ENCODE data around the gene MAPKAPK3. TPM values are rescaled to one million over a fixed set of nuclear protein-coding genes. Genes with fewer than 3 reads are reported as not detected.

Gene MAPKAPK3
- total RNA-seq, 1 experiment from 2014 or later, result 53.9 TPM

GRCh38 chr3:50622881-50623280 lies 5.9 kb downstream of the MAPKAPK3 start:
- Mint-ChIP-seq H3K4me1 (ENCODE audit: insufficient read depth, unreplicated experiment) (peaks cover 45% of the 10 kb centered on the region), H3K27me3 (ENCODE audit: insufficient read depth, unreplicated experiment) (no peaks in the 10 kb centered on the region), H3K9me3 (ENCODE audit: unreplicated experiment) (no peaks in the 10 kb centered on the region), H3K4me3 (ENCODE audit: unreplicated experiment) (no peak overlapping the region), H3K27ac (ENCODE audit: low read depth, unreplicated experiment) (no peak overlapping the region), H3K36me3 (ENCODE audit: insufficient read depth, unreplicated experiment) (peaks cover 18% of the 10 kb centered on the region)
- TF ChIP-seq CTCF (IDR thresholded peaks at IDR 0.05; ENCODE audit: unreplicated experiment), result no peak
- intact Hi-C loops (cut with micrococcal nuclease), result no loop called here
- BruUV-seq (replicated peaks), result no TSS peak
- no peak for DNase-seq (ENCODE audit: unreplicated experiment)
- POLR2A ChIA-PET, result interaction anchor here (0.7 to 1.3 kb wide), 2 partner anchors 11 to 471 kb away, joined by 3 read pairs; partner anchors contain the start of gene CISH
- CTCF ChIA-PET, result interaction anchor here (0.8 to 1.0 kb wide), 2 partner anchors 29 to 727 kb away, joined by 3 read pairs; no protein-coding TSS in a partner anchor

- H3K4me3 Mint-ChIP-seq (ENCODE audit: unreplicated experiment), result no peak overlapping the region
- DNase-seq (ENCODE audit: unreplicated experiment), result peak; percentile 13
- CTCF ChIA-PET, result interaction anchor here (0.6 to 1.2 kb wide), 4 partner anchors 9 to 251 kb away, joined by 3 to 4 read pairs (median 3); no protein-coding TSS in a partner anchor
- BruUV-seq (replicated peaks), result no TSS peak
- H3K36me3 Mint-ChIP-seq (ENCODE audit: insufficient read depth, unreplicated experiment), result peaks cover 15% of the 10 kb centered on the region
- no peaks in the 10 kb centered on the region for H3K9me3 Mint-ChIP-seq (ENCODE audit: unreplicated experiment)
- H3K27ac Mint-ChIP-seq (ENCODE audit: low read depth, unreplicated experiment), result no peak overlapping the region
- intact Hi-C loops (cut with micrococcal nuclease), result no loop called here
- H3K4me1 Mint-ChIP-seq (ENCODE audit: insufficient read depth, unreplicated experiment), result peaks cover 44% of the 10 kb centered on the region
- no peak for TF ChIP-seq CTCF (IDR thresholded peaks at IDR 0.05; ENCODE audit: unreplicated experiment)
- POLR2A ChIA-PET, result no interaction called here
- H3K27me3 Mint-ChIP-seq (ENCODE audit: insufficient read depth, unreplicated experiment), result no peaks in the 10 kb centered on the region
Measured at GRCh38 chr3:50623840-50624474, 7.0 kb downstream of the MAPKAPK3 start.

DNA sequence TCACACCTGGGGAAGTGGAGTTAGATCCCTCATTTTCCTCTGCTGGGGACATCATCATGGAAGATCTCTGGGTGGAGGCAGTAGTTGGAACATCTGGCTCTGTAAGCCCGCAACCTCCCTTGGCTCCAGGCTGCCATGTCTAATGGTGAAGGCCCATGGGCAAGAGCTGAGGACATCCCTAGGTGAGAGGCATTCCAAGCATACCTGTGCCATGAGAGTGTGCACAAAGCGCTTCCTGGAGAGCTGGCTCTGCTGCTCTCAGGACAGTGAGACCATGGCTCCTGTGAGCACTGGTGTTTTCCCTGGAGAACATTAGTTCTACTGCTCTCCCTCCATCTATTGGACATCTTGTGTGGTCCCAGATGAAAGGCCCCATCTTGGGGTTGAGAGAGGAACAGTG lies 7.7 kb downstream of the MAPKAPK3 start:
- DNase-seq (ENCODE audit: unreplicated experiment), result peak; percentile 34
- Mint-ChIP-seq H3K27ac (ENCODE audit: low read depth, unreplicated experiment) (no peak overlapping the region), H3K36me3 (ENCODE audit: insufficient read depth, unreplicated experiment) (peaks cover 12% of the 10 kb centered on the region), H3K4me1 (ENCODE audit: insufficient read depth, unreplicated experiment) (peaks cover 40% of the 10 kb centered on the region), H3K4me3 (ENCODE audit: unreplicated experiment) (no peak overlapping the region), H3K9me3 (ENCODE audit: unreplicated experiment) (no peaks in the 10 kb centered on the region), H3K27me3 (ENCODE audit: insufficient read depth, unreplicated experiment) (no peaks in the 10 kb centered on the region)
- BruUV-seq (replicated peaks), result no TSS peak
- ChIA-PET CTCF (interaction anchor here (0.6 to 1.2 kb wide), 2 partner anchors 19 to 48 kb away, joined by 3 read pairs; no protein-coding TSS in a partner anchor), POLR2A (no interaction called here)
- intact Hi-C loops (cut with micrococcal nuclease), result no loop called here
- TF ChIP-seq CTCF (IDR thresholded peaks at IDR 0.05; ENCODE audit: unreplicated experiment), result no peak

- no peak overlapping the region for H3K4me3 Mint-ChIP-seq (ENCODE audit: unreplicated experiment)
- H3K9me3 Mint-ChIP-seq (ENCODE audit: unreplicated experiment), result no peaks in the 10 kb centered on the region
- no peak for TF ChIP-seq CTCF (IDR thresholded peaks at IDR 0.05; ENCODE audit: unreplicated experiment)
- H3K27ac Mint-ChIP-seq (ENCODE audit: low read depth, unreplicated experiment), result no peak overlapping the region
- DNase-seq (ENCODE audit: unreplicated experiment), result no peak
- CTCF ChIA-PET, result interaction anchor here (0.6 to 7.7 kb wide), 6 partner anchors 11 to 985 kb away, joined by 3 to 61 read pairs (median 4); partner anchors contain the start of gene MAPKAPK3
- no peaks in the 10 kb centered on the region for H3K27me3 Mint-ChIP-seq (ENCODE audit: insufficient read depth, unreplicated experiment)
- POLR2A ChIA-PET, result no interaction called here
- H3K4me1 Mint-ChIP-seq (ENCODE audit: insufficient read depth, unreplicated experiment), result peaks cover 35% of the 10 kb centered on the region
- no TSS peak for BruUV-seq (replicated peaks)
- intact Hi-C loops (cut with micrococcal nuclease), result no loop called here
- peaks cover 12% of the 10 kb centered on the region for H3K36me3 Mint-ChIP-seq (ENCODE audit: insufficient read depth, unreplicated experiment)
Measured at GRCh38 chr3:50625231-50626182, 8.6 kb downstream of the MAPKAPK3 start.

All from MCF 10A (cell line).